ENCODE measurements around the gene KIF4A. TPM values are rescaled to one million over a fixed set of nuclear protein-coding genes. Genes with fewer than 3 reads are reported as not detected.

The KIF4A gene
- total and polyA plus RNA-seq, 9 of the 15 experiments (the other 6 are each of a cell fraction or from before 2014, with no cell fraction given), result 13.0 to 42.7 (median 35.9) TPM

- TF ChIP-seq, protein P1, sequence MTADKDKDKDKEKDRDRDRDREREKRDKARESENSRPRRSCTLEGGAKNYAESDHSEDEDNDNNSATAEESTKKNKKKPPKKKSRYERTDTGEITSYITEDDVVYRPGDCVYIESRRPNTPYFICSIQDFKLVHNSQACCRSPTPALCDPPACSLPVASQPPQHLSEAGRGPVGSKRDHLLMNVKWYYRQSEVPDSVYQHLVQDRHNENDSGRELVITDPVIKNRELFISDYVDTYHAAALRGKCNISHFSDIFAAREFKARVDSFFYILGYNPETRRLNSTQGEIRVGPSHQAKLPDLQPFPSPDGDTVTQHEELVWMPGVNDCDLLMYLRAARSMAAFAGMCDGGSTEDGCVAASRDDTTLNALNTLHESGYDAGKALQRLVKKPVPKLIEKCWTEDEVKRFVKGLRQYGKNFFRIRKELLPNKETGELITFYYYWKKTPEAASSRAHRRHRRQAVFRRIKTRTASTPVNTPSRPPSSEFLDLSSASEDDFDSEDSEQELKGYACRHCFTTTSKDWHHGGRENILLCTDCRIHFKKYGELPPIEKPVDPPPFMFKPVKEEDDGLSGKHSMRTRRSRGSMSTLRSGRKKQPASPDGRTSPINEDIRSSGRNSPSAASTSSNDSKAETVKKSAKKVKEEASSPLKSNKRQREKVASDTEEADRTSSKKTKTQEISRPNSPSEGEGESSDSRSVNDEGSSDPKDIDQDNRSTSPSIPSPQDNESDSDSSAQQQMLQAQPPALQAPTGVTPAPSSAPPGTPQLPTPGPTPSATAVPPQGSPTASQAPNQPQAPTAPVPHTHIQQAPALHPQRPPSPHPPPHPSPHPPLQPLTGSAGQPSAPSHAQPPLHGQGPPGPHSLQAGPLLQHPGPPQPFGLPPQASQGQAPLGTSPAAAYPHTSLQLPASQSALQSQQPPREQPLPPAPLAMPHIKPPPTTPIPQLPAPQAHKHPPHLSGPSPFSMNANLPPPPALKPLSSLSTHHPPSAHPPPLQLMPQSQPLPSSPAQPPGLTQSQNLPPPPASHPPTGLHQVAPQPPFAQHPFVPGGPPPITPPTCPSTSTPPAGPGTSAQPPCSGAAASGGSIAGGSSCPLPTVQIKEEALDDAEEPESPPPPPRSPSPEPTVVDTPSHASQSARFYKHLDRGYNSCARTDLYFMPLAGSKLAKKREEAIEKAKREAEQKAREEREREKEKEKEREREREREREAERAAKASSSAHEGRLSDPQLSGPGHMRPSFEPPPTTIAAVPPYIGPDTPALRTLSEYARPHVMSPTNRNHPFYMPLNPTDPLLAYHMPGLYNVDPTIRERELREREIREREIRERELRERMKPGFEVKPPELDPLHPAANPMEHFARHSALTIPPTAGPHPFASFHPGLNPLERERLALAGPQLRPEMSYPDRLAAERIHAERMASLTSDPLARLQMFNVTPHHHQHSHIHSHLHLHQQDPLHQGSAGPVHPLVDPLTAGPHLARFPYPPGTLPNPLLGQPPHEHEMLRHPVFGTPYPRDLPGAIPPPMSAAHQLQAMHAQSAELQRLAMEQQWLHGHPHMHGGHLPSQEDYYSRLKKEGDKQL (CRISPR knock-in tag; IDR thresholded peaks at IDR 0.05; ENCODE audit: borderline replicate concordance), result no peak
- TF ChIP-seq, protein P2, sequence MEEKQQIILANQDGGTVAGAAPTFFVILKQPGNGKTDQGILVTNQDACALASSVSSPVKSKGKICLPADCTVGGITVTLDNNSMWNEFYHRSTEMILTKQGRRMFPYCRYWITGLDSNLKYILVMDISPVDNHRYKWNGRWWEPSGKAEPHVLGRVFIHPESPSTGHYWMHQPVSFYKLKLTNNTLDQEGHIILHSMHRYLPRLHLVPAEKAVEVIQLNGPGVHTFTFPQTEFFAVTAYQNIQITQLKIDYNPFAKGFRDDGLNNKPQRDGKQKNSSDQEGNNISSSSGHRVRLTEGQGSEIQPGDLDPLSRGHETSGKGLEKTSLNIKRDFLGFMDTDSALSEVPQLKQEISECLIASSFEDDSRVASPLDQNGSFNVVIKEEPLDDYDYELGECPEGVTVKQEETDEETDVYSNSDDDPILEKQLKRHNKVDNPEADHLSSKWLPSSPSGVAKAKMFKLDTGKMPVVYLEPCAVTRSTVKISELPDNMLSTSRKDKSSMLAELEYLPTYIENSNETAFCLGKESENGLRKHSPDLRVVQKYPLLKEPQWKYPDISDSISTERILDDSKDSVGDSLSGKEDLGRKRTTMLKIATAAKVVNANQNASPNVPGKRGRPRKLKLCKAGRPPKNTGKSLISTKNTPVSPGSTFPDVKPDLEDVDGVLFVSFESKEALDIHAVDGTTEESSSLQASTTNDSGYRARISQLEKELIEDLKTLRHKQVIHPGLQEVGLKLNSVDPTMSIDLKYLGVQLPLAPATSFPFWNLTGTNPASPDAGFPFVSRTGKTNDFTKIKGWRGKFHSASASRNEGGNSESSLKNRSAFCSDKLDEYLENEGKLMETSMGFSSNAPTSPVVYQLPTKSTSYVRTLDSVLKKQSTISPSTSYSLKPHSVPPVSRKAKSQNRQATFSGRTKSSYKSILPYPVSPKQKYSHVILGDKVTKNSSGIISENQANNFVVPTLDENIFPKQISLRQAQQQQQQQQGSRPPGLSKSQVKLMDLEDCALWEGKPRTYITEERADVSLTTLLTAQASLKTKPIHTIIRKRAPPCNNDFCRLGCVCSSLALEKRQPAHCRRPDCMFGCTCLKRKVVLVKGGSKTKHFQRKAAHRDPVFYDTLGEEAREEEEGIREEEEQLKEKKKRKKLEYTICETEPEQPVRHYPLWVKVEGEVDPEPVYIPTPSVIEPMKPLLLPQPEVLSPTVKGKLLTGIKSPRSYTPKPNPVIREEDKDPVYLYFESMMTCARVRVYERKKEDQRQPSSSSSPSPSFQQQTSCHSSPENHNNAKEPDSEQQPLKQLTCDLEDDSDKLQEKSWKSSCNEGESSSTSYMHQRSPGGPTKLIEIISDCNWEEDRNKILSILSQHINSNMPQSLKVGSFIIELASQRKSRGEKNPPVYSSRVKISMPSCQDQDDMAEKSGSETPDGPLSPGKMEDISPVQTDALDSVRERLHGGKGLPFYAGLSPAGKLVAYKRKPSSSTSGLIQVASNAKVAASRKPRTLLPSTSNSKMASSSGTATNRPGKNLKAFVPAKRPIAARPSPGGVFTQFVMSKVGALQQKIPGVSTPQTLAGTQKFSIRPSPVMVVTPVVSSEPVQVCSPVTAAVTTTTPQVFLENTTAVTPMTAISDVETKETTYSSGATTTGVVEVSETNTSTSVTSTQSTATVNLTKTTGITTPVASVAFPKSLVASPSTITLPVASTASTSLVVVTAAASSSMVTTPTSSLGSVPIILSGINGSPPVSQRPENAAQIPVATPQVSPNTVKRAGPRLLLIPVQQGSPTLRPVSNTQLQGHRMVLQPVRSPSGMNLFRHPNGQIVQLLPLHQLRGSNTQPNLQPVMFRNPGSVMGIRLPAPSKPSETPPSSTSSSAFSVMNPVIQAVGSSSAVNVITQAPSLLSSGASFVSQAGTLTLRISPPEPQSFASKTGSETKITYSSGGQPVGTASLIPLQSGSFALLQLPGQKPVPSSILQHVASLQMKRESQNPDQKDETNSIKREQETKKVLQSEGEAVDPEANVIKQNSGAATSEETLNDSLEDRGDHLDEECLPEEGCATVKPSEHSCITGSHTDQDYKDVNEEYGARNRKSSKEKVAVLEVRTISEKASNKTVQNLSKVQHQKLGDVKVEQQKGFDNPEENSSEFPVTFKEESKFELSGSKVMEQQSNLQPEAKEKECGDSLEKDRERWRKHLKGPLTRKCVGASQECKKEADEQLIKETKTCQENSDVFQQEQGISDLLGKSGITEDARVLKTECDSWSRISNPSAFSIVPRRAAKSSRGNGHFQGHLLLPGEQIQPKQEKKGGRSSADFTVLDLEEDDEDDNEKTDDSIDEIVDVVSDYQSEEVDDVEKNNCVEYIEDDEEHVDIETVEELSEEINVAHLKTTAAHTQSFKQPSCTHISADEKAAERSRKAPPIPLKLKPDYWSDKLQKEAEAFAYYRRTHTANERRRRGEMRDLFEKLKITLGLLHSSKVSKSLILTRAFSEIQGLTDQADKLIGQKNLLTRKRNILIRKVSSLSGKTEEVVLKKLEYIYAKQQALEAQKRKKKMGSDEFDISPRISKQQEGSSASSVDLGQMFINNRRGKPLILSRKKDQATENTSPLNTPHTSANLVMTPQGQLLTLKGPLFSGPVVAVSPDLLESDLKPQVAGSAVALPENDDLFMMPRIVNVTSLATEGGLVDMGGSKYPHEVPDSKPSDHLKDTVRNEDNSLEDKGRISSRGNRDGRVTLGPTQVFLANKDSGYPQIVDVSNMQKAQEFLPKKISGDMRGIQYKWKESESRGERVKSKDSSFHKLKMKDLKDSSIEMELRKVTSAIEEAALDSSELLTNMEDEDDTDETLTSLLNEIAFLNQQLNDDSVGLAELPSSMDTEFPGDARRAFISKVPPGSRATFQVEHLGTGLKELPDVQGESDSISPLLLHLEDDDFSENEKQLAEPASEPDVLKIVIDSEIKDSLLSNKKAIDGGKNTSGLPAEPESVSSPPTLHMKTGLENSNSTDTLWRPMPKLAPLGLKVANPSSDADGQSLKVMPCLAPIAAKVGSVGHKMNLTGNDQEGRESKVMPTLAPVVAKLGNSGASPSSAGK (IDR thresholded peaks at IDR 0.05), result no peak
- no peak for TF ChIP-seq ZNF592 (IDR thresholded peaks at IDR 0.05)
Measured at GRCh38 chrX:70289793-70290770, at the start of gene KIF4A, which contains the start of gene PDZD11 (continued).

Data from K562 (cell line).